ENCODE results near the gene KANK3.
"Not testable (repeated sequence)": the region's sequence is repeated elsewhere in the genome, so short reads cannot be mapped to it uniquely, and the experiment has no call there.

KANK3 gene

GRCh38 chr19:8342684-8343482 is at the start of gene KANK3:
Gene KANK3 (minus strand): TSS chr19:8343262. CDS start chr19:8337828, 5,434 bp downstream.
- peak; percentile 86 to 96 (median 89) for DNase-seq (ENCODE audit: low read depth in 3 of 3)

- DNase-seq (ENCODE audit: low read depth in 3 of 3) = no peak
These were observed 49.0 kb upstream of the KANK3 start for GRCh38 chr19:8392017-8392591.

GRCh38 chr19:8391198-8392016 is 48.3 kb upstream of the KANK3 start:
- DNase-seq (ENCODE audit: low read depth in 3 of 3) = no peak

GRCh38 chr19:8390617-8390981 is 47.5 kb upstream of the KANK3 start:
- peak; percentile 93 to 97 (median 93) for DNase-seq (ENCODE audit: low read depth in 3 of 3)

GRCh38 chr19:8389891-8390616 is 47.0 kb upstream of the KANK3 start, which contains the start of gene RAB11B:
Gene RAB11B (plus strand): TSS chr19:8390360. CDS start chr19:8390417, 57 bp downstream.
- peak; percentile 95 to 99 (median 96) for DNase-seq (ENCODE audit: low read depth in 3 of 3)

- DNase-seq (ENCODE audit: low read depth in 3 of 3) = no peak
These were observed 45.5 kb upstream of the KANK3 start for GRCh38 chr19:8388612-8388958.

GRCh38 chr19:8387688-8388611 is 44.9 kb upstream of the KANK3 start:
- no peak for DNase-seq (ENCODE audit: low read depth in 3 of 3)

- DNase-seq (ENCODE audit: low read depth in 3 of 3) = no peak
These were observed 43.9 kb upstream of the KANK3 start for GRCh38 chr19:8386990-8387389.

- DNase-seq (ENCODE audit: low read depth in 3 of 3) = not testable (repeated sequence)
These were observed 43.4 kb upstream of the KANK3 start for GRCh38 chr19:8386419-8386818.

- DNase-seq (ENCODE audit: low read depth in 3 of 3) = not testable (repeated sequence)
These were observed 42.5 kb upstream of the KANK3 start for GRCh38 chr19:8385566-8385965.

- not testable (repeated sequence) for DNase-seq (ENCODE audit: low read depth in 3 of 3)
These were observed 42.0 kb upstream of the KANK3 start for GRCh38 chr19:8385103-8385502.

GRCh38 chr19:8384569-8384968 is 41.5 kb upstream of the KANK3 start:
- DNase-seq (ENCODE audit: low read depth in 3 of 3) = not testable (repeated sequence)

- not testable (repeated sequence) for DNase-seq (ENCODE audit: low read depth in 3 of 3)
These were observed 36.3 kb upstream of the KANK3 start for GRCh38 chr19:8379156-8379891.

GRCh38 chr19:8377598-8377997 is 34.5 kb upstream of the KANK3 start:
- no peak for DNase-seq (ENCODE audit: low read depth in 3 of 3)

- DNase-seq (ENCODE audit: low read depth in 3 of 3) = not testable (repeated sequence)
These were observed 33.4 kb upstream of the KANK3 start for GRCh38 chr19:8376373-8376974.

- not testable (repeated sequence) for DNase-seq (ENCODE audit: low read depth in 3 of 3)
These were observed 32.7 kb upstream of the KANK3 start for GRCh38 chr19:8375766-8376165.

- DNase-seq (ENCODE audit: low read depth in 3 of 3) = no peak
These were observed 31.1 kb upstream of the KANK3 start for GRCh38 chr19:8373867-8374813.
